ENCODE results near the gene SHISA5.
A peak's percentile ranks its signal among the peaks of the same experiment; 100 is the strongest.
"Not testable (repeated sequence)": the region's sequence is repeated elsewhere in the genome, so short reads cannot be mapped to it uniquely, and the experiment has no call there.

Gene SHISA5

GRCh38 chr3:48518638-48519276, 14.8 kb upstream of the SHISA5 start:
- DNase-seq, result no peak

DNA sequence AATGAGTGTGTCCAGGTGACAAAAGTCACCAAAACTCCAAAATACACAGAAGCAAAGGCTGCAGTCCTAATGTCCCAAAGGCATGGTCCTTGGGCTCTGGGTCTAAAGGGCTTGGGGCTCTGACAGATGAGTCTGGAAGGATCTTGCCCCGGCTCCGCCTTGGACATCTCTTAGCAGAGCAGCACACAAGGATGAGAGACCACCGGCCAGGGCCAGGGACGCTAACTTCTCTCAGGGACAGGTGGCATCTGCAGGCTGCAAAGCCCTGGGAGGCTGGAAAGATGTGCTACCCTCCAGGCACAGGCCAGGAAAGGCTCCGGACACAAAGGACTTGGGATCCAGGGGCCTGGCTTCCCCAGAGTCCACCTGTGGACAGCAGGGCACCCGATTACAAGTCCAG, 14.1 kb upstream of the SHISA5 start:
- no peak for DNase-seq

DNA sequence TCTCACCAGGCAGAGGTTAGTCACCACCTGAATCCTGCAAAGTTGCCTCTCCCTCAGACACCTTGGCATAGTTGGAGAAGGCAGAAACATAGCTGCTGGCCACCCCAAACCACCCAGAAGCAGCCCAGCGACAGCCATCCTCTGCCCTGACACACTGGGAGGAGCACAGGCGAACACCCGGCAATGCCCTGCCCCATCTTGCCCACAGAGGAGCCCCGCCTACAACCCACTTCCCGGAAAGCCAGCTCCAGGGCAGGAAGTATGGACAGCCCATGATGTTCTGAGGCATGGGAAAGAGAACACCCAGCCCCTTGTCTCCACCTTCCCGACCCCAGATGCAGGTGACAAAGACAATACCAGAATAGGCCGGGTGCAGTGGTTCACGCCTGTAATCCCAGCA, 12.6 kb upstream of the SHISA5 start:
- no peak for DNase-seq

GRCh38 chr3:48514431-48515227, 10.7 kb upstream of the SHISA5 start:
- no peak for DNase-seq

GRCh38 chr3:48511551-48511950, 7.6 kb upstream of the SHISA5 start:
- no peak for DNase-seq

GRCh38 chr3:48507256-48508061, 3.5 kb upstream of the SHISA5 start:
- DNase-seq, result peak; percentile 20

DNA sequence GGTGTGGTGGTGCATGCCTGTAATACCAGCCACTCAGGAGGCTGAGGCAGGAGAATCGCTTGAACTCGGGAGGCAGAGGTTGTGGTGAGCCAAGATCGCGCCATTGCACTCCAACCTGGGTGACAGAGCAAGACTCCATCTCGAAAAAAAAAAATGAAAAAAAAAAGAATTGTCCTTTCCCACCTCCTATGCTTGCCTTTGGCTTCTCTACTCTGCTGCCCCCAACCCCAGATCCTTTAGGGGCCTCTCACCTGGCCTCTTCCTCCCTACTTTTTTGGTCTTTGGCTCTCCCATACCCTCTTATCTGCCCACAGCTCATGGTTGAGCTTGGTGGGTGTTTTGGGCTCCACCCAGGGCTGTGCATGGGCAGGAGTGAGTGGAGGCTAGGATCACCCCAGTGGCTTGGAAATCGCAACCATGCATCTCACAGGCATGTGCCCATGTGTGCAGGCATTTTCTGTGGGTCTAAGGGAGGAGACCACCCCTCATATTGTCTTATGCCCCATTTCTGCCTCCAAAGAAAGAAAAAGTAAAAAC, 2.1 kb upstream of the SHISA5 start:
- no peak for DNase-seq

DNA sequence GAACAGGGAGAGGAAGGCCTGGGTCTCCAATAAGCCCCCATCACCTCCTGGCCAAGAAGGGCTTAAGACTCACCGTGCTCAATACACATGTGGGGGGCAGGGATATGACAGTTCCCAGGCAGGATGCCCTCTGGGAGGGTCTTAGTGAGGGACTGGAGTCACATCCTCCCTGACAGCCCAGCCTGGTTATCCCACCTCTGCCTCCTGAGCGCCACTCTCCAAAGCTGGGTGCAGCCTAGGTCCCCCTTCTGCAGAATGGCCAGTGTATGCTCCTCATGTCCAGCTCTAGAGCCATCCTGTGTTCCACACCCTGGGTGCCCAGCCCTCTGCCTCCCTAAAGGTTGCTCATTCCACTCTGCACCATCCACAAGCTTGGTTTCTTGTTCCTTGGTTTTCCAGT, 1.2 kb upstream of the SHISA5 start:
- DNase-seq, result no peak

- no peak for DNase-seq
These were observed 448 bp downstream of the SHISA5 start for GRCh38 chr3:48503401-48504050.

DNA sequence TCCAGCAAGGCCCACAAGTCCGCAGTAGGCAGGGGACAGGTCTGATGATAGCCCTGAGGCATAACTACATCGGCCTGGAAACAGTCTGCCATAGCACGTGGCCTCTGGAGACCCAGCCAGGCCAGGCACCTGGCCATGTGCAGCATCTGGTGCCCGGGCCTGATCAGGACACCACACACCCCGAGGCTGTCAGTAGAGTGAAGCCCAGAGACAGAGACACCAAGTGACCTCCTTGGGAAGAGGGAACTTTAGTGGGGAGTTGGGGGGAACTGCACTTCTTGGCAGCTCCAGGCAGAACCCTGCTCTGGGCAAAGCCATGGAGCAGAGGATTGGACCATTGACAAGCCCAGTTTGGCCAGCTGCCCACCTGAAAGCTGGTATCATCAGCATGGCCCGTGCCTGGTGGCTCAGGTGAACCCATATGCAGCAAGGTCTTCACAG, 1.2 kb downstream of the SHISA5 start:
- DNase-seq, result no peak

- no peak for DNase-seq
These were observed 1.9 kb downstream of the SHISA5 start for GRCh38 chr3:48502121-48502520.

DNA sequence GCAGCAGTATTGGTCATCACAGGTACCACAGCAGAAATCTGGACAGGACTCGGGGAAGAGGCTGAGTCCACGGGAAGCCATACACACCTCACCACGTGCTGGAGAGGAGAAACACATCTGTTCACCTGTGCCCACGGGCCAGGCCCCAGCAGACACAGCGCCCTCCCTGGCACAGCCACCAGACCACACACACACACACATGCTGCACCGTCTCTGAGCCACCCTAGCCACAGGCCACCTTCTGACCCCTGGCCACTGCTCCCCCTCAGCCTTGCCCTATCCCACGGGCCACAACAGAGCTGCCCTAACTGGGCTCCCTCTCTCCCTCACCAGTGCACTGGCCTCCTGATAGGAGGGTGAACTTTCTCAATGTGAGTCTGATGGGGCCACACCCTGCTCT, 2.8 kb downstream of the SHISA5 start:
- no peak for DNase-seq

- no peak for DNase-seq
These were observed 3.3 kb downstream of the SHISA5 start for GRCh38 chr3:48500656-48501055.

- DNase-seq, result no peak
These were observed 10.8 kb downstream of the SHISA5 start for GRCh38 chr3:48493203-48493501.

DNA sequence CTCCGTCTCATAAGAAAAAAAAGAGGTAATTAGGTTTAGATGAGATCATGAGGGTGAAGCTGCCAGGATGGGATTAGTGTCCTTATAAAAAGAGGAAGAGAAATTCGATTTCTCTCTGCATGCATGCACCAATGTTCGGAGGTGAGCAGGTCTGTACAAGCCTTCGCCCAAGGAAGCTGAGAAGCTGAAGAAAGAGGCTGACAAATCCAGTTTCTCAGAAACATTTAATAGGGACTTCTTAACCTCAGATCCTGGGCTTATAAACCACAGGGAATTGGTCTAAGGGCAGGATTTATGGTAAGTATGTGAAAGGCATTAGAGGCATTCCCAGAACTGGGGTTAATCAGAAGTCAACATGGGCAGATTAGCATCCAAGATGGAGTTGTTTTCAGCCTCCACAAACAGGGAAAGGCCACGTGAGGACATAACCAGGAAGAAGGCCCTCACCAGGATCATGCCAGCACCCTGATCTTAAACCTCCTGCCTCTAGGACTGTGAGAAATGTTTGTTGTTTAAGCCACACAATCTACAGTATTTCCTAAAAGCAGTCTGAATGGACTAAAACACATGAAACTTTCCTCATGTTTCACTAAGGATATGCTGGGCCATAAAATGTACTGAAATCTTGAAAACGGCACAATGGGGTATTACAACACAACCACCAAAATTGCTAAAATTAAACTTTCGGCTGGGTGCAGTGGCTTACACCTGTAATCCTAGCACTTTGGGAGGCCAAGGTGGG, 11.3 kb downstream of the SHISA5 start:
- no peak for DNase-seq

DNA sequence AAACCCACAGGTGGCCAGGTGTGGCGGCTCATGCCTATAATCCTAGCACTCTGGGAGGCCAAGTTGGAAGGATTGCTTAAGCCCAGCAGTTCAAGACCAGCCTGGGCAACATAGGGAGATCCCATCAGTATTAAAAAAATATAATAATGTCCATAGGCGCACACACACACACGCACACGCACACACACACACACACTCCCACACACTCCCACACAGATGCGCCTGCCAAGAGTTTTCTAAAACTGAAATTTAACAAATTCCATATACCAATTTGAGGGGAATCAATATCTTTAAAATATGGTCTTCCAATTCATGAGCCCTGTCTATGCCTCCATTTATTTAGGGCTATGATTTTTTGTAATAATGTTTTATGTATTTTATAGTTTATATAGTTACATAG, 17.0 kb downstream of the SHISA5 start:
- no peak for DNase-seq

- not testable (repeated sequence) for DNase-seq
These were observed 21.2 kb downstream of the SHISA5 start for GRCh38 chr3:48482822-48483221.

- not testable (repeated sequence) for DNase-seq
These were observed 23.1 kb downstream of the SHISA5 start for GRCh38 chr3:48480891-48481290.

GRCh38 chr3:48478626-48479555, 25.1 kb downstream of the SHISA5 start:
- peak; percentile 33 for DNase-seq

- DNase-seq, result no peak
These were observed 25.9 kb downstream of the SHISA5 start for GRCh38 chr3:48477959-48478520.

Data from activated gamma-delta T cell (primary cell).